GM19452 (cell line): ENCODE measurements around the gene MT1G.
"Not testable (repeated sequence)": the region's sequence is repeated elsewhere in the genome, so short reads cannot be mapped to it uniquely, and the experiment has no call there.

Experiments used
- ATAC-seq: cut with Tn5 transposase; IDR thresholded peaks from one replicate; pipeline ENCODE4 v1.9.1; 2021; ENCODE audit not compliant: unreplicated experiment

Gene MT1G

GRCh38 chr16:56684926-56685590 lies 17.2 kb upstream of the MT1G start:
- no peak for ATAC-seq

GRCh38 chr16:56684256-56684925 lies 16.5 kb upstream of the MT1G start:
- no peak for ATAC-seq

- ATAC-seq: no peak
Measured at GRCh38 chr16:56683424-56684172, 15.7 kb upstream of the MT1G start.

GRCh38 chr16:56682703-56683397 lies 15.0 kb upstream of the MT1G start:
- peak; percentile 1 for ATAC-seq

- peak; percentile 97 for ATAC-seq
Measured at GRCh38 chr16:56681939-56682702, 14.3 kb upstream of the MT1G start, which contains the start of gene MT1X. Gene MT1X, plus strand, starts transcription at chr16:56682470. Its CDS starts 71 bp downstream, at chr16:56682541.

- no peak for ATAC-seq
Measured at GRCh38 chr16:56679818-56680217, 12.0 kb upstream of the MT1G start.

GRCh38 chr16:56679078-56679730 lies 11.3 kb upstream of the MT1G start:
- no peak for ATAC-seq

- no peak for ATAC-seq
Measured at GRCh38 chr16:56677474-56677873, 9.6 kb upstream of the MT1G start.

- no peak for ATAC-seq
Measured at GRCh38 chr16:56675685-56676210, 7.9 kb upstream of the MT1G start.

GRCh38 chr16:56674570-56674969 lies 6.7 kb upstream of the MT1G start:
- ATAC-seq: not testable (repeated sequence)

- ATAC-seq: no peak
Measured at GRCh38 chr16:56673921-56674320, 6.1 kb upstream of the MT1G start.

GRCh38 chr16:56672761-56673536 lies 5.1 kb upstream of the MT1G start:
- ATAC-seq: no peak

- not testable (repeated sequence) for ATAC-seq
Measured at GRCh38 chr16:56672171-56672570, 4.3 kb upstream of the MT1G start.

- ATAC-seq: not testable (repeated sequence)
Measured at GRCh38 chr16:56671691-56672090, 3.8 kb upstream of the MT1G start.

GRCh38 chr16:56670620-56670934 lies 2.7 kb upstream of the MT1G start:
- ATAC-seq: no peak

- no peak for ATAC-seq
Measured at GRCh38 chr16:56669840-56670619, 2.2 kb upstream of the MT1G start.

GRCh38 chr16:56669005-56669839 lies 1.4 kb upstream of the MT1G start, which contains the start of gene MT1H:
Gene MT1H, plus strand, starts transcription at chr16:56669814. Its CDS starts 71 bp downstream, at chr16:56669885.
- ATAC-seq: no peak
